HG03066 (cell line): ENCODE results near the gene ACSS3.
"Not testable (repeated sequence)": the region's sequence is repeated elsewhere in the genome, so short reads cannot be mapped to it uniquely, and the experiment has no call there.

ENCODE experiments used
- ATAC-seq: cut with Tn5 transposase; IDR thresholded peaks from one replicate; pipeline ENCODE4 v1.9.1; 2021; ENCODE audit warnings: low read depth; ENCODE audit not compliant: unreplicated experiment

The ACSS3 gene

GRCh38 chr12:81077686-81078441 lies at the start of gene ACSS3:
Gene ACSS3 (plus strand): TSS chr12:81078079. CDS start chr12:81078121, 42 bp downstream.
- no peak for ATAC-seq

GRCh38 chr12:81034926-81035325 lies 43.0 kb upstream of the ACSS3 start:
- ATAC-seq, result no peak

- no peak for ATAC-seq
These were observed 38.6 kb upstream of the ACSS3 start for GRCh38 chr12:81039231-81039630.

GRCh38 chr12:81043979-81044740 lies 33.7 kb upstream of the ACSS3 start:
- ATAC-seq, result no peak

GRCh38 chr12:81064971-81065370 lies 12.9 kb upstream of the ACSS3 start:
- ATAC-seq, result not testable (repeated sequence)

- no peak for ATAC-seq
These were observed 7.0 kb upstream of the ACSS3 start for GRCh38 chr12:81070846-81071245.

- ATAC-seq, result no peak
These were observed 2.3 kb upstream of the ACSS3 start for GRCh38 chr12:81075539-81075938.

GRCh38 chr12:81077329-81077685 lies 572 bp upstream of the ACSS3 start:
- ATAC-seq, result no peak

- no peak for ATAC-seq
These were observed 754 bp downstream of the ACSS3 start for GRCh38 chr12:81078469-81079196.

GRCh38 chr12:81079280-81080076 lies 1.6 kb downstream of the ACSS3 start:
- ATAC-seq, result no peak

- no peak for ATAC-seq
These were observed 2.6 kb downstream of the ACSS3 start for GRCh38 chr12:81080431-81080983.

GRCh38 chr12:81081726-81082125 lies 3.8 kb downstream of the ACSS3 start:
- ATAC-seq, result no peak

- ATAC-seq, result no peak
These were observed 5.1 kb downstream of the ACSS3 start for GRCh38 chr12:81083018-81083417.

- ATAC-seq, result no peak
These were observed 6.1 kb downstream of the ACSS3 start for GRCh38 chr12:81083906-81084513.

GRCh38 chr12:81084811-81085350 lies 7.0 kb downstream of the ACSS3 start:
- ATAC-seq, result no peak

- ATAC-seq, result no peak
These were observed 8.0 kb downstream of the ACSS3 start for GRCh38 chr12:81085832-81086231.

GRCh38 chr12:81086342-81086741 lies 8.5 kb downstream of the ACSS3 start:
- ATAC-seq, result no peak

GRCh38 chr12:81088221-81088620 lies 10.3 kb downstream of the ACSS3 start:
- ATAC-seq, result no peak

- no peak for ATAC-seq
These were observed 11.5 kb downstream of the ACSS3 start for GRCh38 chr12:81089412-81089811.

GRCh38 chr12:81092053-81092452 lies 14.2 kb downstream of the ACSS3 start:
- no peak for ATAC-seq
